GM19239 (cell line): Measurements from ENCODE around the gene GRID2IP.

Source experiments
- DNase-seq: peaks from one replicate; pipeline ENCODE4 v3.0.0; 2011; ENCODE audit warnings: low spot score; ENCODE audit not compliant: insufficient read length
- FAIRE-seq: peaks from 2 replicates; lab custom pipeline; 2011; peaks lifted over from hg19 to GRCh38; lab: Jason Lieb, UNC

Gene GRID2IP

GRCh38 chr7:6528401-6529130, 22.7 kb downstream of the GRID2IP start:
- DNase-seq, result no peak
- no peak for FAIRE-seq

- FAIRE-seq, result no peak
- no peak for DNase-seq
Observed at GRCh38 chr7:6526997-6527378, 24.3 kb downstream of the GRID2IP start.

- no peak for FAIRE-seq
Observed at GRCh38 chr7:6520163-6520981, 30.9 kb downstream of the GRID2IP start.

DNA sequence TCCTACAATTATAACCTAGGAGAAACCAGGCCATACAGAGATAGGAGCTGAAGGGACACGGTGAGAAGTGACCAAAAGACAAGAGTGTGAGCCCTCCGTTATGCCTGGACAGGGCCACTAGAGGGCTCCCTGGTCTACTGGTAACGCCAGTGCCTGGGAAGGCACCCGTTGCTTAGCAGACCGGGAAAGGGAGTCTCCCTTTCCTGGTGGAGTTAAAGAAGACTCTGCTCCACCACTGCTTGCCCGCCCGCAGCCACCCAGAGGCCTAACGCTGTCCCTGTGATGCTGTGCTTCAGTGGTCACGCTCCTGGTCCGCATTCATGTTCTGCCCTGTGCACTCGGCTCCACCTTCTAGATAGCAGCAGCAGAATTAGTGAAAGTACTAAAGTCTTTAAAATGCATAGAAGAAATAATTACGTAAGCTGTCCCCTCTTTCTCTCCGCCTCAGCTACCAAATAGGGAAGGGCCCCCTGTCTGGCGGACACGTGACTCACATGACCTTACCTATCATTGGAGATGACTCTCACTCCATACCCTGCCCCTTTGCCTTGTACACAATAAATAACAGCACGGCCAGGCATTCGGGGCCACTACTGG, 34.8 kb downstream of the GRID2IP start:
- no peak for DNase-seq
- peak; percentile 80 for FAIRE-seq

More at GRCh38 chr7:6520163-6520981, 30.9 kb downstream of the GRID2IP start:
- no peak for DNase-seq

- no peak for DNase-seq
- FAIRE-seq, result no peak
Observed at GRCh38 chr7:6513541-6513940, 37.7 kb downstream of the GRID2IP start.

GRCh38 chr7:6512892-6513291, 38.4 kb downstream of the GRID2IP start:
- DNase-seq (no peak), FAIRE-seq (no peak)

DNA sequence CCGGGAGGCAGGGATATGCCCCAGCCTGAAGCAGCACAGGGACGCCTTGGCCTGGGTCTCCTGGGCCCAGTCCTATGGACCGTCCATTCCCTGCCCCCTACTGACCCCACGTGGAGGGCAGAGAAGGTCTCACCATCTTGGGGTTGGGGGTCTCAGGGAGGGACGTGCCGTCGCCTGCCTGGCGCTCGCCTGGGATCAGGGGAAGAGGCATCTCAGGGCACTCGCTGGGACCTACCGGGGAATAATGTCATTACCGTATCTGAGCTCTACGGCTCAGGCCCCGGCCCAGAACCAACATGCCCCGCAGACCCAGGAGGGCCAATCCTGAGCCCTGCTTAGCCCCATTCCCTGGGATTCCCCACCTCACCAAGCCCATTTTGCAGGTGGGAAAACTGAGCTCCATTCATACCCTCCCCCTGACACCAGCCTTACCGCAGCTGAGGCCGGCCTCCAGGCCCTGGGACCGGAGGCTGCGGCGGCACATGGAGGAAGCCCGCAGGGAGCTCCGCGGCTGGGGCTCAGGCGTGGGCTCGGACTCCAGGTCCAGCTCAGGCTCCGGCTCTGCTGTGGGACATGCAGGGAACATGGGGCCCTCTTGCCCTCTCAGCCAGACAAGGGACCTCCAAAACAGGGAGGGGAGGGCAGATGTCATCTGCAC, 40.7 kb downstream of the GRID2IP start:
- DNase-seq, result no peak
- no peak for FAIRE-seq

DNA sequence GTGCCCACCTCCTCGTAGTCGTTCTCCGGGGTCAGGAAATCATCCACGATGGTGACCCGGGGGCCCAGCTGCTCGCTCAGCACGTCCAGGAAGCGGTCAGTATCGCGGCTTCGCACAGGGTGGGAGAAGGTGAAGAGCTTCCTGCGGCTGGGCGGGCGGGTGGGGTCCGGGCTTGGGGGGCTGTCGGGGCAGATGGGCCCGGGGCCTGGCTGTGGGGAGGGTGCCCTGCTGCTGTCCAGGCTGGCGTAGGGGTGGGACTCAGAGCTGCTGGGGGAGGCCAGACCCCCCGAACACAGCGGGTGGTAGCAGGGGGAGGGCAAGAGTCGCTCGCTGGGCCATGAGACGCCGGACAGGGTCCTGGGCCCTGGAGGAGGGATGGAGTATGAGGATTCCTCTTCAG, 42.3 kb downstream of the GRID2IP start:
- no peak for DNase-seq

GRCh38 chr7:6508539-6508938, 42.7 kb downstream of the GRID2IP start:
- FAIRE-seq (no peak), DNase-seq (no peak)

More for the DNA sequence above, 42.3 kb downstream of the GRID2IP start:
- FAIRE-seq, result no peak

DNA sequence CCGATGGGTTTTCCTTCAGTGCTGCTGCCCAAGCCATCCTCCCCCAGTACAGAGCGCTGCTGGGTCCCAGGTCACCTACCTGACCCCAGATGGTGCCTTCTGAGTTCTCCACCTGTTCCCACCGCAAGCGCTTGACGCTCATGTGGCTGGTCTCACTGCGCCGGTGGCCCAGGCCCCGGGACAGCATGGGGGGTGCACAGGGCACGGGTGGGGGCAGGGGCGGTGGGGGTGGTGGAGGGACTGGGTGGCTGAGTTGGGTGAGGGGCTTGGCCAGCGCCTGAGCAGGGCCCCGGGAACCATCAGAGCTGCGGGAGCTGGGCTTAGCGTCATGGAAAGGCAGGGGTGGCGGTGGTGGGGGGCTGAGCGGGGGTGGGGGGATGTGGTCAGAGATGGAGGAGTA, 43.4 kb downstream of the GRID2IP start:
- no peak for FAIRE-seq
- no peak for DNase-seq

DNA sequence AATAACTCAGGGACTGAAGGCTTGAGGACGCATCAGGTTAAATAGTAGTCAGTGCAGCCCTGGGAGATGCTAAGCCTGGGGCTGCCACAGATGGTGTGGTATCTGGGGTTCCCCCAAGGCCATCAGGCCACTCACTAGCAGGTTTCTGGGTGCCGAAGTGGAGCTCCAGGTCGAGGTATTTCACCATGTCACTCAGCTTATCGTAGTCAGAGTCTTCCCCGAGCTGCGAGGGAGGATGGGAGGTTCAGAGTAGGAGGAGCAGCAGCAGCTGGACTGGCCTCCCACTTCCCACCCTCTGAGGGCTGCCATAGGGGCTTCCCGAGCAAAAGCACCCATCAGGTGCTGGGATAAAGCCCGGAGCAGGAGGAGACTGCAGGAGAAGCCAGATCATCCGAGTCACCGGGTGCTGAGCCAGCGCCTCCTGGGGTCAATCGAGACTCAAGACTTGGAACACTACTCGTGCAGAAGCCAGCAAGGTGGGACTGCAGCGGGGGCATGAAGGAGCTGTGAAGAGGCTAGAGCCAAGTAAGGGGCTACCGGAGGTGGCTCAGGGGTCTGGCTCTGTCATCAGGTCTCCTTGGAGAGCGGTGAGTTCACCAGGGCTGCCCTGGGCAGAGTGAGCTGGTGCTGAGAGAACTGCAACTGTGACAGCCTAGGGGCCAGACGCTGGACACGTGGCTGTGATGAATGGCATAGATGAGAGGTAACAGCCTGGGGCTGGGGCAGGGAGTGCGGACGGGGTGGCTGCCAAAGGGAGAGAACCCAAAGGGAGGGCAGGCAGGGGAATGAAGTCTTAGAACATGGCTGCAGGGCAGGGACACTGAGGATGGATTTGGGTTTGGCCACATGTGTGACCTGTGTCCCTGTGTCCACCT, 45.3 kb downstream of the GRID2IP start:
- no peak for FAIRE-seq

DNA sequence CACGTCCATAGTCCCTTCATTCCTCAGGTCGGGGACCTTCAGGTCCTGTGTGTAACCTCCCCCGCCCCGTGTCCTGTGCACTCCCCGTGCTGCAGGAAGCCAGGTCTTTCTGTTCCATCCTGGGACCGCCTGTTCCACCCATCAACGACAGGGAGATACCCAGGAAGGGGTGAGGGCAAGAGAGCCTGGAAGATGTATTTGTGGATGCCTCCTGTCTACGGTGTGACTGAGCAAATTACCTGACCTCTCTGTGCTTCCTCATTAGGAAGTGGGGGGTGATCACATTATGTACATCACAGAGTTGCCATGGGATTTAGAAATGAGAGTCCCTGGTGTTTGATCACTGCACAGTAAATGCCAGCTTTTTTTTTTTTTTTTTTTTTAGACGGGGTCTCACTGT, 46.3 kb downstream of the GRID2IP start:
- DNase-seq (no peak), FAIRE-seq (peak; percentile 64)

More for the DNA sequence above, 45.3 kb downstream of the GRID2IP start:
- DNase-seq, result no peak

DNA sequence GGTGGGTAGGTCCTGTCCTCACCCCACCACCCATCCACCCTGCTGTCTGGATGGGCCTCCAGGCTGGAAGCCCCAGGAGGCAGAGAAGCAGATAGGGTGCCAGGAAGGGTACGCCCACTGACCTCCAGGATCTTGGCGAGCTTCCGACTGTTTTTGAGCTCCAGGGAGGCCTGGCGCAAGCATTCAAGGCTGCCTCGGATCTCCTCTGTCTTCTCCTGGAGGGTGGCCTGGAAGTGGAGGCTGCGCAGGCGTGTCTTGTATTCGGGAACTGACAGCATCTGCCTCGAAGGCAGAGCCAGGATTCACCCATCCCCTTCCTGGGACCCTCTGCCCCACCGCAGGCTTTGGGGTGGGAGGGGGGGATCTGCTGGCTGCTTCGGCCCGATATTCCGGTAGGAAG, 48.4 kb downstream of the GRID2IP start:
- no peak for FAIRE-seq
- DNase-seq, result no peak

DNA sequence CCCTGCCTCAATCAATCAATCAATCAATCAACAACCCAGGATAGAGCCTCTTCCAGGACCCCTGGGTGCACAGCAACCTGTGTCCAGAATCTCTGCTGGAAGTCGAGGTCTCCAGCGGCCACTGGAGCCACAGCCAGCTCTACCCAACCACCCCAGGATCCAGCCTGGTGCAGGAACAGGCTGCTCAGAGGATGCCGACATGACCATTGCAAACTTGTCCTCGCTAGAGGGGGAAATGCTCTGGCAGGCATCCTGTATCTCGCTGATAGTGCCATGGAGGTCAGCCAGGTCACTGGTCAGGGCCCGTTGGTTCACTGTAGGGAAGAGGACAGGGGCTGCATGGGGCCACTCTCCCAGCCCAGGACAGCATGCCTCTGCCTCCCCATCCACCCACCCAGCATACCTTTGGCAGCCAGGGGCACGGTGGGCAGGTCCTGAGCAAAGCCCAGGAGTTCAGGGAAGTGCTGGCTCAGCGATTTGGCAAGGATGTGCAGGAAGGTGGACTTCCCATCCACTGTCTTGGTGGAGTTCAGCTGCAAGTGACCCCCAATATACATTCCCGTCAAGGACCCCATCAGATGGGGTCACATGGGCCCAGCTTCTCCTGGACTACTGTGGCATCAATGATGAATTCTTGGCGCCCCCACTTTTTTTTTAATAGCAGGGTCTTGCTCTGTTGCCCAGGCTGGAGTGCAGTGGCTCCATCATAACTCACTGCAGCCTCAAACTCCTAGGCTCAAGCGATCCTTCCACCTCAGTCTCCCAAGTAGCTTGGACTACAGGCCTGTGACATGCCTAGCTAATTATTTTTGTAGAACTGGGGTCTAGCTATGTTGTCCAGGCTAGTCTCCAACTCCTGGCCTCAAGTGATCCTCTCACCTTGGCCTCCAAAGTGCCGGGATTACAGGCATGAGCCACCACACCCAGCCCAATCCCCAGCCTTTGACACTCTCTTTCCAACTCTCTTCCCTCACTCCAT, 49.4 kb downstream of the GRID2IP start:
- FAIRE-seq, result no peak
- no peak for DNase-seq

DNA sequence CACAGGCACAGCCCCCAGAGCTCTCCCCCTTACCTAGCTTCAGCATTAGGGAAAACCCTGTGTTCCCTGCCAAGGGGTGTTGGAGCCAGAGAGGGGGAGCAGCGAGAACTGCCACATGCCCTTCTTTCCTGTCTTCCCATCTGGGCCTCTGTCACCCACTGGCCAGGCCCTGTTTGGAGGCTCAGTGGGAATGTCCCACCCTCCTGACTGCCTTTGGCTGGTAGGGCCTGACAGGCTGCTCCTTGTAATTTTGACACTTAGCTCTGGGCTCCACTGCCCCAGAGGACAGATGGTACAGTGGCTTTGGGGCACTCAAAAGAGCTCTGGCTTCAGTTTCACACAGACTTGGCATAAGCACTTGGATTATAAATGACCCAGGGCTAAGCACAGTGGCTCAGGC, 50.6 kb downstream of the GRID2IP start:
- FAIRE-seq (no peak), DNase-seq (no peak)

DNA sequence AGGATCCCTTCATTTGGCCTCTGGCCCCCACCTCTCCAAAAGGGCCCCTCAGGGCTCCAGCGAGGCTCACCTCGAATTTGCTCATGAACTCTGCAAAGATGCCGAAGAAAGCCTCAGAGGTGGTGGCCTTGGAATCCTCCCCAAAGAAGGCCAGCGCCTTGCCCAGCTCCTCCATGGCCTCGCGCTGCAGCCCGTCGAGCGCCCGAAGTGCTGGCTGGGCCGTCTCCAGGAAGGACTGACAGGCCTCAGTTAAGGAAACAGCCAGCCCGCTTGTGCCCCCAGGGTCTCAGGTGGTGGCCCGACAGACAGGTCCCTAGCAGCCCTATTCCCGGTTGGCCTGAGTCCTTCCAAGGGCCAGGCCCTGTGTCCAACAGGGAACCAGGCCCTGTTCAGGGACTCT, 53.3 kb downstream of the GRID2IP start:
- FAIRE-seq, result no peak
- DNase-seq, result no peak

DNA sequence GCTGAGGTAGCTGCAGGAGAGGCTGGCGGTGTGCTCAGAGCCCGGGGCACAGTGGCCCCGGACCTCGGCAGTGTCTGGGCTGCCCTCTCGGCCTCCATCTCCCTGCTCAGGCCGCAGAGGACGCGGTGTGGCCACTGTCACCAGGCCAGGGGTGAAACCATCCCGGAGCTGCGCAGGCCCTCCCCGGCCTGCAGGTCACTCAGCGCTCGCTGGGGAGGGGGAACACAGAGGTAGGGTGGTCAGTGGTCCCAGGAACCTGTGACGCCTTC, 53.7 kb downstream of the GRID2IP start:
- no peak for DNase-seq
- no peak for FAIRE-seq

GRCh38 chr7:6496842-6497636, 54.2 kb downstream of the GRID2IP start:
- FAIRE-seq, result no peak
- no peak for DNase-seq
